ENCODE measurements around the gene HOXA7. TPM values are rescaled to one million over a fixed set of nuclear protein-coding genes. Genes with fewer than 3 reads are reported as not detected.

Gene HOXA7
- total RNA-seq, 3 donors from 2014 or later: 17.1 to 29.8 (median 27.9) TPM

GRCh38 chr7:27123007-27123476 lies 33.4 kb downstream of the HOXA7 start:
- Histone ChIP-seq H3K4me3 (no peak overlapping the region), H3K9me3 (no peaks in the 10 kb centered on the region), H3K4me1 (ENCODE audit: low read depth) (peaks cover 82% of the 10 kb centered on the region), H3K36me3 (ENCODE audit: low read depth) (no peaks in the 10 kb centered on the region)
- DNase-seq (peak in 1 of 3 donors; percentile 24), ATAC-seq (peak; percentile 29)
- intact Hi-C loops (cut with DNase I, micrococcal nuclease): no loop called here
- TF ChIP-seq CTCF (IDR thresholded peaks at IDR 0.05): no peak

GRCh38 chr7:27122077-27122910 lies 34.2 kb downstream of the HOXA7 start:
- Histone ChIP-seq H3K4me3 (no peak overlapping the region), H3K9me3 (no peaks in the 10 kb centered on the region), H3K4me1 (ENCODE audit: low read depth) (peaks cover 82% of the 10 kb centered on the region), H3K36me3 (ENCODE audit: low read depth) (no peaks in the 10 kb centered on the region)
- DNase-seq (peak; percentile 83 to 90 (median 86)), ATAC-seq (peak; percentile 81)
- TF ChIP-seq CTCF (IDR thresholded peaks at IDR 0.05): no peak
- intact Hi-C loops (cut with DNase I, micrococcal nuclease): no loop called here

- Histone ChIP-seq H3K4me1 (ENCODE audit: low read depth) (peaks cover 81% of the 10 kb centered on the region), H3K36me3 (ENCODE audit: low read depth) (no peaks in the 10 kb centered on the region), H3K4me3 (no peak overlapping the region), H3K9me3 (no peaks in the 10 kb centered on the region)
- ATAC-seq (no peak), DNase-seq (peak in 1 of 3 donors; percentile 54)
- TF ChIP-seq CTCF (IDR thresholded peaks at IDR 0.05): no peak
- intact Hi-C loops (cut with DNase I, micrococcal nuclease): no loop called here
Observed at GRCh38 chr7:27121684-27122076, 34.8 kb downstream of the HOXA7 start.

GRCh38 chr7:27119412-27119911 lies 37.0 kb downstream of the HOXA7 start:
- DNase-seq (peak in 1 of 3 donors; percentile 2), ATAC-seq (no peak)
- intact Hi-C loops (cut with DNase I, micrococcal nuclease): no loop called here
- no peak for TF ChIP-seq CTCF (IDR thresholded peaks at IDR 0.05)
- Histone ChIP-seq H3K4me1 (ENCODE audit: low read depth) (peaks cover 63% of the 10 kb centered on the region), H3K4me3 (no peak overlapping the region), H3K9me3 (no peaks in the 10 kb centered on the region), H3K36me3 (ENCODE audit: low read depth) (no peaks in the 10 kb centered on the region)

- intact Hi-C loops (cut with DNase I, micrococcal nuclease): no loop called here
- DNase-seq (peak in 2 of 3 donors; percentile 17 to 41), ATAC-seq (no peak)
- Histone ChIP-seq H3K9me3 (no peaks in the 10 kb centered on the region), H3K36me3 (ENCODE audit: low read depth) (no peaks in the 10 kb centered on the region), H3K4me3 (no peak overlapping the region), H3K4me1 (ENCODE audit: low read depth) (peaks cover 57% of the 10 kb centered on the region)
- no peak for TF ChIP-seq CTCF (IDR thresholded peaks at IDR 0.05)
Observed at GRCh38 chr7:27118580-27118979, 37.9 kb downstream of the HOXA7 start.
